Gastrocnemius medialis (tissue), 4 donors: ENCODE measurements around the gene ECE1. TPM values are rescaled to one million over a fixed set of nuclear protein-coding genes. Genes with fewer than 3 reads are reported as not detected.

Experiments
- ATAC-seq, 2 donors: fragments of 150-250 bp; one replicate each; pipeline ENCODE4 v1.9.1; 2016
- DNase-seq, 2 donors: peaks; one replicate each; pipeline ENCODE4 v3.0.0-alpha.2; 2019
- H3K27ac ChIP-seq, 4 donors: fragments of 200-600 bp; sonication (generic); 1 replicate in 1 of 4; 2 replicates in 3 of 4; pipeline ENCODE4 v1.5.1; 2016 to 2018; ENCODE audit warnings: mild to moderate bottlenecking in 2 of 4, moderate library complexity in 1 of 4
- H3K27me3 ChIP-seq, 3 donors: fragments of 200-600 bp; sonication (generic) in 2 of 3; 1 replicate in 1 of 3; 2 replicates in 2 of 3; pipeline versions ENCODE4 v1.5.1 to v1.6.0; 2016 to 2019; ENCODE audit warnings: mild to moderate bottlenecking in 1 of 3, moderate library complexity in 1 of 3
- H3K36me3 ChIP-seq, 2 donors: fragments of 200-600 bp; sonication (generic) in 1 of 2; one replicate each; pipeline ENCODE4 v1.5.1; 2017 to 2018
- H3K4me1 ChIP-seq, 2 donors: fragments of 200-600 bp; sonication (generic) in 1 of 2; one replicate each; pipeline ENCODE4 v1.5.1; 2016 to 2017; ENCODE audit warnings: mild to moderate bottlenecking in 2 of 2
- H3K4me3 ChIP-seq, 4 donors: fragments of 200-600 bp; sonication (generic) in 3 of 4; 1 replicate in 1 of 4; 2 replicates in 3 of 4; pipeline ENCODE4 v1.5.1; 2016 to 2019; ENCODE audit warnings: mild to moderate bottlenecking in 2 of 4
- H3K9me3 ChIP-seq, 3 donors: fragments of 200-600 bp; sonication (generic) in 2 of 3; 1 replicate in 1 of 3; 2 replicates in 2 of 3; pipeline ENCODE4 v1.5.1; 2016 to 2019
- POLR2A ChIP-seq, 2 donors: fragments of 450-650 bp; IDR thresholded peaks; one replicate each; pipeline ENCODE4 v1.6.1; 2017; ENCODE audit warnings: antibody characterized with exemption in 2 of 2, mild to moderate bottlenecking in 2 of 2, moderate library complexity in 2 of 2
- in situ Hi-C, 4 donors: fragments of 200-750 bp; cut with MboI; loops; one replicate each; pipeline versions ENCODE4 v1.15.0 to v1.8.0; 2017; ENCODE audit warnings: low sequenced_read_pairs in 4 of 4
- intact Hi-C: fragments of 100-400 bp; cut with DNase I; formaldehyde crosslinking; loops from one replicate; pipeline ENCODE4 v1.15.1; 2023; ENCODE audit warnings: low total_unique reads
- total RNA-seq, 4 donors: library from RNA; depleted of rRNA; stranded (reverse); fragments of >200 nt; gene quantifications; one replicate each; pipeline versions ENCODE4 v1.1.0 to v1.2.3, GENCODE V29; 2016
- TF ChIP-seq, protein P1 (sequence below), 5 experiments: fragments of 450-650 bp in 3 of 5; fragments of 200-600 bp in 2 of 5; sonication (generic) in 2 of 5; IDR thresholded peaks in 4 of 5; conservative IDR thresholded peaks in 1 of 5; 1 replicate in 4 of 5; 2 replicates in 1 of 5; pipeline ENCODE4 v1.5.1; 2016 to 2019; ENCODE audit warnings: antibody characterized with exemption in 5 of 5, mild to moderate bottlenecking in 3 of 5, moderate library complexity in 3 of 5

The ECE1 gene
- total RNA-seq, 4 donors from 2014 or later, result 17.1 to 39.9 (median 26.7) TPM

GRCh38 chr1:21265644-21266043, 24.6 kb downstream of the ECE1 start:
- in situ Hi-C loops (no loop called here), intact Hi-C loops (no loop called here)
- Histone ChIP-seq H3K9me3 (no peaks in the 10 kb centered on the region), H3K27ac (peak overlapping the region in 3 of 4 donors; percentile 24 to 85 (median 28)), H3K4me3 (no peak overlapping the region), H3K4me1 (peaks cover 34 to 40% of the 10 kb centered on the region in 2 donors), H3K36me3 (no peaks in the 10 kb centered on the region), H3K27me3 (no peaks in the 10 kb centered on the region)
- DNase-seq (no peak), ATAC-seq (no peak)
- TF ChIP-seq, protein P1, sequence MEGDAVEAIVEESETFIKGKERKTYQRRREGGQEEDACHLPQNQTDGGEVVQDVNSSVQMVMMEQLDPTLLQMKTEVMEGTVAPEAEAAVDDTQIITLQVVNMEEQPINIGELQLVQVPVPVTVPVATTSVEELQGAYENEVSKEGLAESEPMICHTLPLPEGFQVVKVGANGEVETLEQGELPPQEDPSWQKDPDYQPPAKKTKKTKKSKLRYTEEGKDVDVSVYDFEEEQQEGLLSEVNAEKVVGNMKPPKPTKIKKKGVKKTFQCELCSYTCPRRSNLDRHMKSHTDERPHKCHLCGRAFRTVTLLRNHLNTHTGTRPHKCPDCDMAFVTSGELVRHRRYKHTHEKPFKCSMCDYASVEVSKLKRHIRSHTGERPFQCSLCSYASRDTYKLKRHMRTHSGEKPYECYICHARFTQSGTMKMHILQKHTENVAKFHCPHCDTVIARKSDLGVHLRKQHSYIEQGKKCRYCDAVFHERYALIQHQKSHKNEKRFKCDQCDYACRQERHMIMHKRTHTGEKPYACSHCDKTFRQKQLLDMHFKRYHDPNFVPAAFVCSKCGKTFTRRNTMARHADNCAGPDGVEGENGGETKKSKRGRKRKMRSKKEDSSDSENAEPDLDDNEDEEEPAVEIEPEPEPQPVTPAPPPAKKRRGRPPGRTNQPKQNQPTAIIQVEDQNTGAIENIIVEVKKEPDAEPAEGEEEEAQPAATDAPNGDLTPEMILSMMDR (IDR thresholded peaks at IDR 0.05 in 4 of 5, conservative IDR thresholded peaks at IDR 0.05 in 1 of 5), result no peak
- no peak for TF ChIP-seq POLR2A (IDR thresholded peaks at IDR 0.05)

GRCh38 chr1:21264898-21265297, 25.4 kb downstream of the ECE1 start:
- H3K4me1 ChIP-seq, result peaks cover 34 to 42% of the 10 kb centered on the region in 2 donors
- H3K36me3 ChIP-seq, result no peaks in the 10 kb centered on the region
- intact Hi-C loops (loop anchor here (5.0 kb wide), 1 partner anchor 82 kb away; no protein-coding TSS in a partner anchor), in situ Hi-C loops (no loop called here)
- peak overlapping the region; percentile 30 to 90 (median 84) for H3K27ac ChIP-seq
- H3K27me3 ChIP-seq, result no peaks in the 10 kb centered on the region
- no peaks in the 10 kb centered on the region for H3K9me3 ChIP-seq
- no peak for DNase-seq
- ATAC-seq, result no peak
- no peak overlapping the region for H3K4me3 ChIP-seq
- no peak for TF ChIP-seq POLR2A (IDR thresholded peaks at IDR 0.05)
- TF ChIP-seq, protein P1 (IDR thresholded peaks at IDR 0.05 in 4 of 5, conservative IDR thresholded peaks at IDR 0.05 in 1 of 5), result no peak

DNA sequence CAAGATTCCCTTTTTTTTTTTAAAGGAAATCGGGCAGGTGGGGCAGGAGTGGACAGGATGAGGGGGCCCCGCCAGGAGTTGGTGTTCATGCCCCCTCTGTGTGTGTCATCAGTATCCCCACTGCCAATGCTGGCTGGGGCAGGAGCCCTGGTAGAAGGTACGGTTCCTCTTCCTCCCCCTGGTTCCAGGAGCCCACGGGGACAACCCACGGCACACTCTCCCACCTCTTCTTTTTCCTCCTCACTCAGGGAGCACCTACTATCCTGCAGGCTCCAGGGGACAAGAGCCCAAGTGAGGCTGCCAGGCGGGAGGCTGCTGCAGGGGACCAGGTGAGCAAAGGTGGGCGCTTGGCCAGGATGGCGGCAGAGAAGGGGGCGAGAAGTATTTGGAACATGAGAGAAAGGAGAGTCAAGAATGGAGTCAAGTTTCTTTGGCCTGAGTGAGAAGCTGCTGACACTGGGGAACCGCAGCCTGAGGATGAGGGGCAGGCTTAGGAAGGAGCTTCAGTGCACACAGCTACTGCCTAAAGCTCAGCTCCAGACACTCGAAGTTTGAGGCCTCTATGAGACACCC, 26.5 kb downstream of the ECE1 start:
- Histone ChIP-seq H3K4me3 (no peak overlapping the region), H3K36me3 (no peaks in the 10 kb centered on the region), H3K9me3 (no peaks in the 10 kb centered on the region), H3K27ac (peak overlapping the region; percentile 83 to 90 (median 86)), H3K27me3 (no peaks in the 10 kb centered on the region), H3K4me1 (peaks cover 34 to 40% of the 10 kb centered on the region in 2 donors)
- TF ChIP-seq, protein P1 (IDR thresholded peaks at IDR 0.05 in 4 of 5, conservative IDR thresholded peaks at IDR 0.05 in 1 of 5), result no peak
- TF ChIP-seq POLR2A (IDR thresholded peaks at IDR 0.05), result no peak
- ATAC-seq (no peak), DNase-seq (no peak)
- intact Hi-C loops (loop anchor here (2.0 to 5.0 kb wide), 2 partner anchors 53 to 84 kb away; no protein-coding TSS in a partner anchor), in situ Hi-C loops (no loop called here)

- Histone ChIP-seq H3K27ac (peak overlapping the region; percentile 83 to 90 (median 86)), H3K4me3 (no peak overlapping the region), H3K9me3 (no peaks in the 10 kb centered on the region), H3K4me1 (peaks cover 34 to 35% of the 10 kb centered on the region in 2 donors), H3K27me3 (no peaks in the 10 kb centered on the region), H3K36me3 (no peaks in the 10 kb centered on the region)
- no peak for TF ChIP-seq POLR2A (IDR thresholded peaks at IDR 0.05)
- TF ChIP-seq, protein P1 (IDR thresholded peaks at IDR 0.05 in 4 of 5, conservative IDR thresholded peaks at IDR 0.05 in 1 of 5), result no peak
- DNase-seq (no peak), ATAC-seq (peak in 1 of 2 donors; percentile 3)
- intact Hi-C loops (loop anchor here (2.0 to 5.0 kb wide), 2 partner anchors 54 to 84 kb away; no protein-coding TSS in a partner anchor), in situ Hi-C loops (no loop called here)
Observed at GRCh38 chr1:21263052-21263429, 27.2 kb downstream of the ECE1 start.
